ENCODE measurements around the gene PBX3.

GRCh38 chr9:125746774-125747052, 460 bp upstream of the PBX3 start:
- TF ChIP-seq, protein P1, sequence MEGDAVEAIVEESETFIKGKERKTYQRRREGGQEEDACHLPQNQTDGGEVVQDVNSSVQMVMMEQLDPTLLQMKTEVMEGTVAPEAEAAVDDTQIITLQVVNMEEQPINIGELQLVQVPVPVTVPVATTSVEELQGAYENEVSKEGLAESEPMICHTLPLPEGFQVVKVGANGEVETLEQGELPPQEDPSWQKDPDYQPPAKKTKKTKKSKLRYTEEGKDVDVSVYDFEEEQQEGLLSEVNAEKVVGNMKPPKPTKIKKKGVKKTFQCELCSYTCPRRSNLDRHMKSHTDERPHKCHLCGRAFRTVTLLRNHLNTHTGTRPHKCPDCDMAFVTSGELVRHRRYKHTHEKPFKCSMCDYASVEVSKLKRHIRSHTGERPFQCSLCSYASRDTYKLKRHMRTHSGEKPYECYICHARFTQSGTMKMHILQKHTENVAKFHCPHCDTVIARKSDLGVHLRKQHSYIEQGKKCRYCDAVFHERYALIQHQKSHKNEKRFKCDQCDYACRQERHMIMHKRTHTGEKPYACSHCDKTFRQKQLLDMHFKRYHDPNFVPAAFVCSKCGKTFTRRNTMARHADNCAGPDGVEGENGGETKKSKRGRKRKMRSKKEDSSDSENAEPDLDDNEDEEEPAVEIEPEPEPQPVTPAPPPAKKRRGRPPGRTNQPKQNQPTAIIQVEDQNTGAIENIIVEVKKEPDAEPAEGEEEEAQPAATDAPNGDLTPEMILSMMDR (IDR thresholded peaks at IDR 0.05), result no peak
- no peak for TF ChIP-seq POLR2A (IDR thresholded peaks at IDR 0.05)
